Panc1 (cell line): ENCODE data around the gene SLFNL1. TPM values are rescaled to one million over a fixed set of nuclear protein-coding genes. Genes with fewer than 3 reads are reported as not detected.
A peak's percentile ranks its signal among the peaks of the same experiment; 100 is the strongest.

Experiments
- ATAC-seq: fragments of 200-7000 bp; cut with Tn5 transposase; 2 replicates; pipeline ENCODE4 v1.9.1; 2020; ENCODE audit warnings: mild to moderate bottlenecking, moderate library complexity
- BruUV-seq: library from RNA; stranded (reverse); fragments of 400-500 nt; replicated peaks from 2 replicates; lab custom pipeline; 2021; lab: Mats Ljungman, UMichigan
- CTCF ChIA-PET: fragments of 300-600 bp; sonication (Branson Sonifier 250); formaldehyde crosslinking; loops from one replicate; lab custom pipeline; 2022; ENCODE audit warnings: antibody characterized with exemption; lab: Charles Lee
- POLR2A ChIA-PET: fragments of 300-600 bp; sonication (Branson Sonifier 250); formaldehyde crosslinking; loops from one replicate; lab custom pipeline; 2022; ENCODE audit warnings: antibody characterized with exemption; lab: Charles Lee
- DNase-seq: peaks from one replicate; pipeline ENCODE4 v3.0.0-alpha.2; 2010; ENCODE audit warnings: low read depth, low spot score
- H3K27ac ChIP-seq: 2 replicates; pipeline ENCODE4 v1.5.1; 2011; ENCODE audit warnings: mild to moderate bottlenecking, low read length, inconsistent platforms
- H3K27me3 ChIP-seq: fragments of 200-500 bp; sonication (Bioruptor generic); 2 replicates; pipeline ENCODE4 v1.6.0; 2014; ENCODE audit warnings: low read length, inconsistent platforms; ENCODE audit not compliant: control insufficient read depth, insufficient read depth
- H3K36me3 ChIP-seq: fragments of 200-500 bp; sonication (Bioruptor generic); 2 replicates; pipeline ENCODE4 v1.5.1; 2014; ENCODE audit warnings: inconsistent platforms, mild to moderate bottlenecking, low read length, moderate library complexity; ENCODE audit not compliant: control insufficient read depth, insufficient read depth
- H3K4me1 ChIP-seq: 2 replicates; pipeline ENCODE4 v1.5.1; 2011; ENCODE audit warnings: inconsistent platforms, mild to moderate bottlenecking, low read length, moderate library complexity; ENCODE audit not compliant: control insufficient read depth, insufficient read depth
- H3K4me3 ChIP-seq, 2 experiments: 2 replicates each; pipeline ENCODE4 v1.5.1; 2011 to 2012; ENCODE audit warnings: low read depth in 2 of 2, low read length in 2 of 2, mild to moderate bottlenecking in 2 of 2, inconsistent platforms in 1 of 2, moderate library complexity in 1 of 2
- H3K9me3 ChIP-seq: fragments of 200-500 bp; sonication (Bioruptor generic); 2 replicates; pipeline ENCODE4 v1.5.1; 2014; ENCODE audit warnings: low read depth, mild to moderate bottlenecking, inconsistent platforms, low read length, moderate library complexity; ENCODE audit not compliant: control insufficient read depth, insufficient read depth
- CTCF ChIP-seq: fragments of 450-650 bp; IDR thresholded peaks from 2 replicates; pipeline ENCODE4 v1.5.1; 2017; ENCODE audit warnings: mild to moderate bottlenecking
- REST ChIP-seq, 2 experiments: IDR thresholded peaks; 2 replicates each; pipeline ENCODE4 v1.6.1; 2011 to 2012; ENCODE audit warnings: low read depth in 2 of 2, control low read depth in 1 of 2, low read length in 1 of 2, mild to moderate bottlenecking in 1 of 2, moderate library complexity in 1 of 2; ENCODE audit not compliant: insufficient read depth in 1 of 2
- SIN3A ChIP-seq: IDR thresholded peaks from 2 replicates; pipeline ENCODE4 v1.6.1; 2012; ENCODE audit warnings: low read depth, mild to moderate bottlenecking, low read length, moderate library complexity, borderline replicate concordance; ENCODE audit not compliant: insufficient read depth
- TCF7L2 ChIP-seq: IDR thresholded peaks from 2 replicates; pipeline ENCODE4 v1.6.1; 2011; ENCODE audit warnings: mild to moderate bottlenecking, low read depth, low read length, inconsistent platforms
- in situ Hi-C: cut with HindIII; loops from 2 replicates; pipeline ENCODE4 v1.10.0; 2016; ENCODE audit warnings: low sequenced_read_pairs, low pct_unique_long_range_greater_than_20kb
- intact Hi-C: fragments of 100-400 bp; cut with micrococcal nuclease; formaldehyde crosslinking; loops from one replicate; pipeline ENCODE4 v1.10.0; 2022; ENCODE audit not compliant: unreplicated experiment
- total RNA-seq: library from RNA; stranded (reverse); gene quantifications from one replicate; pipeline ENCODE4 v1.2.1, GENCODE V29; 2021; ENCODE audit not compliant: unreplicated experiment

SLFNL1 gene
- total RNA-seq, 1 experiment from 2014 or later, result 0.10 TPM

GRCh38 chr1:40971966-40972365 lies 49.6 kb downstream of the SLFNL1 start:
- Histone ChIP-seq H3K9me3 (no peaks in the 10 kb centered on the region), H3K4me1 (peaks cover 33% of the 10 kb centered on the region), H3K36me3 (no peaks in the 10 kb centered on the region), H3K27ac (peak overlapping the region; percentile 46; the same call in 1 of the 2 replicates), H3K4me3 (no peak overlapping the region), H3K27me3 (no peaks in the 10 kb centered on the region)
- no TSS peak for BruUV-seq
- ATAC-seq (no peak), DNase-seq (no peak)
- in situ Hi-C loops, result no loop called here
- intact Hi-C loops, result no loop called here
- CTCF ChIA-PET, result no interaction called here
- TF ChIP-seq CTCF (no peak), SIN3A (no peak)
- POLR2A ChIA-PET, result no interaction called here

GRCh38 chr1:40969445-40969844 lies 52.1 kb downstream of the SLFNL1 start:
- ATAC-seq, result no peak
- Histone ChIP-seq H3K36me3 (no peaks in the 10 kb centered on the region), H3K27ac (peak overlapping the region; percentile 85), H3K4me1 (peaks cover 42% of the 10 kb centered on the region), H3K27me3 (no peaks in the 10 kb centered on the region), H3K4me3 (no peak overlapping the region), H3K9me3 (no peaks in the 10 kb centered on the region)
- BruUV-seq, result no TSS peak
- TF ChIP-seq SIN3A, result no peak
- in situ Hi-C loops, result no loop called here
- DNase-seq, result no peak
- ChIA-PET POLR2A (no interaction called here), CTCF (no interaction called here)
- intact Hi-C loops, result no loop called here

GRCh38 chr1:40966417-40966816 lies 55.1 kb downstream of the SLFNL1 start:
- ChIA-PET CTCF (interaction anchor here (0.6 kb wide), 2 partner anchors 43 to 401 kb away, joined by 3 to 7 read pairs; no protein-coding TSS in a partner anchor), POLR2A (interaction anchor here (1.1 kb wide), 1 partner anchor 104 kb away, joined by 4 read pairs; the partner anchor contains the start of gene CITED4)
- in situ Hi-C loops, result no loop called here
- Histone ChIP-seq H3K27me3 (no peaks in the 10 kb centered on the region), H3K27ac (peak overlapping the region; percentile 85), H3K36me3 (no peaks in the 10 kb centered on the region), H3K9me3 (no peaks in the 10 kb centered on the region), H3K4me3 (no peak overlapping the region), H3K4me1 (peaks cover 41% of the 10 kb centered on the region)
- no TSS peak for BruUV-seq
- intact Hi-C loops, result no loop called here
- DNase-seq (no peak), ATAC-seq (no peak)
- TF ChIP-seq CTCF (no peak), TCF7L2 (no peak), SIN3A (no peak), REST (IDR thresholded peaks at IDR 0.05; ENCODE audit: insufficient read depth in 1 of 2, low read depth in 2 of 2, low read length in 1 of 2) (no peak)

Other genes starting within 250 kb of the SLFNL1 start
- gene KCNQ4, start 237.9 kb downstream of the SLFNL1 start, total RNA-seq, result 2.6 TPM
- 145 TPM for gene CITED4, start 159.4 kb downstream of the SLFNL1 start, total RNA-seq
- 166 TPM for gene CTPS1, start 42.0 kb downstream of the SLFNL1 start, total RNA-seq
- gene SCMH1, start 220.6 kb upstream of the SLFNL1 start, total RNA-seq, result 42.7 TPM